GM23248 (cell line): ENCODE measurements around the gene SPATS2L.

Source experiments
- EZH2 ChIP-seq: fragments of 200-600 bp; sonication (generic); IDR thresholded peaks from 2 replicates; pipeline ENCODE4 v1.6.1; 2018; ENCODE audit warnings: antibody characterized with exemption, mild to moderate bottlenecking; ENCODE audit not compliant: insufficient read depth, poor library complexity, severe bottlenecking
- EZH2phosphoT487 ChIP-seq: fragments of 200-600 bp; sonication (generic); IDR thresholded peaks from 2 replicates; pipeline ENCODE4 v1.6.1; 2018; ENCODE audit warnings: antibody characterized with exemption, moderate library complexity, mild to moderate bottlenecking, low read depth; ENCODE audit not compliant: insufficient read depth

DNA sequence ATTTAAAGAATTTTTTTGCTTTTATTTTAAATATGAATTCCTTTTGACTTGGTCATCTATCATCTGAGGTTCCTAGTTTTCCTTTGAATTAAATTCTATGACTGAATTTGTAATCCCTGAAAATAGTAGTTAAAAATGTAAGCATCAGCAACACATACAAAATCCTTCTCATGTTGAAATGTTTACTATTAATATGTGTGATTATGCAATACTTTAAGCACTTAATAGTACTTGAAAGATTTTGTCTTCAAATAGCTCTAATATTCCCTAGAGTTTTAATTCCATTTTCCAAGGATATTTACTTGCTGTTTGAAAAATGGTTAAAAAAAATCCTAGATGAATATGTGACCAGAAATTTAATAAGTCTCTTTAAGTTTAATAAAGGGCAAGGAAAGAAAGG lies 26.6 kb upstream of the SPATS2L start:
- TF ChIP-seq EZH2 (no peak), EZH2phosphoT487 (no peak)
